ENCODE data around the gene RPS15. TPM values are rescaled to one million over a fixed set of nuclear protein-coding genes. Genes with fewer than 3 reads are reported as not detected.

Gene RPS15
- total and polyA plus RNA-seq, 2 of the 13 experiments (the other 11 are each of a cell fraction or from before 2014, with no cell fraction given): 695 to 1,411 TPM

DNA sequence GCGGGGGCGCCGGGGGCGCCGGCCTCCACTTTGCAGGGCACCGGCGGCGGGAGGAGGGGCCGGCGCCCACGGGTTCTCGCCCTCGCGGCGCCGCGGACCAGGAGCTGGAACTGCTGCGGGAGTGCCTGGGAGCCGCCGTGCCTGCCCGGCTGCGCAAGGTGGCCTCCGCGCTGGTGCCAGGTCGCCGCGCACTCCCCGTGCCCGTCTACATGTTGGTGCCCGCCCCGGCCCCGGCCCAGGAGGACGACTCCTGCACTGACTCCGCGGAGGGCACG, 29.0 kb downstream of the RPS15 start:
- H3K27ac ChIP-seq (ENCODE audit: extremely low read length, insufficient read depth, low read length): no peak overlapping the region
- H3K9me3 ChIP-seq (ENCODE audit: low read length): no peaks in the 10 kb centered on the region
- in situ Hi-C loops (cut with HindIII; ENCODE audit: extremely low pct_ligation_motif_present, low pct_unique_long_range_greater_than_20kb): no loop called here
- no peaks in the 10 kb centered on the region for H3K27me3 ChIP-seq (ENCODE audit: control insufficient read depth in 1 of 2, insufficient read depth in 2 of 2, low read length in 2 of 2)
- no peaks in the 10 kb centered on the region for H3K79me2 ChIP-seq (ENCODE audit: insufficient read depth, low read length)
- FAIRE-seq (no peak), ATAC-seq (no peak), DNase-seq (ENCODE audit: low spot score) (no peak)
- H4K20me1 ChIP-seq (ENCODE audit: insufficient read depth, low read length): peaks cover 12% of the 10 kb centered on the region
- no peak overlapping the region for H3K4me2 ChIP-seq (ENCODE audit: low read depth, low read length)
- no peak overlapping the region for H3K9ac ChIP-seq (ENCODE audit: insufficient read depth, low read depth, low read length)
- peaks cover 25% of the 10 kb centered on the region for H3K4me1 ChIP-seq (ENCODE audit: insufficient read depth, low read length)
- intact Hi-C loops (cut with micrococcal nuclease; ENCODE audit: unreplicated experiment): no loop called here
- CTCF ChIA-PET (ENCODE audit: low intra/inter-chr PET ratio, low total read pairs): no interaction called here
- no peaks in the 10 kb centered on the region for H3K36me3 ChIP-seq (replicated peaks in 1 of 2; ENCODE audit: control insufficient read depth in 1 of 2, insufficient read depth in 2 of 2, low read length in 2 of 2)
- POLR2A ChIA-PET: no interaction called here
- no peak overlapping the region for H3K4me3 ChIP-seq (replicated peaks in 1 of 3; ENCODE audit: insufficient read depth in 1 of 3, low read depth in 2 of 3, low read length in 3 of 3)
- TF ChIP-seq ZNF317 (CRISPR knock-in tag; IDR thresholded peaks at IDR 0.05) (no peak), NAIF1 (CRISPR knock-in tag; IDR thresholded peaks at IDR 0.05; ENCODE audit: borderline replicate concordance) (no peak), HNRNPL (IDR thresholded peaks at IDR 0.05; ENCODE audit: low read depth, low read length) (peak; percentile 44; the same call in 1 of the 2 replicates), MBD4 (IDR thresholded peaks at IDR 0.05; ENCODE audit: borderline replicate concordance, low read length) (no peak)
- TF ChIP-seq, protein P1, sequence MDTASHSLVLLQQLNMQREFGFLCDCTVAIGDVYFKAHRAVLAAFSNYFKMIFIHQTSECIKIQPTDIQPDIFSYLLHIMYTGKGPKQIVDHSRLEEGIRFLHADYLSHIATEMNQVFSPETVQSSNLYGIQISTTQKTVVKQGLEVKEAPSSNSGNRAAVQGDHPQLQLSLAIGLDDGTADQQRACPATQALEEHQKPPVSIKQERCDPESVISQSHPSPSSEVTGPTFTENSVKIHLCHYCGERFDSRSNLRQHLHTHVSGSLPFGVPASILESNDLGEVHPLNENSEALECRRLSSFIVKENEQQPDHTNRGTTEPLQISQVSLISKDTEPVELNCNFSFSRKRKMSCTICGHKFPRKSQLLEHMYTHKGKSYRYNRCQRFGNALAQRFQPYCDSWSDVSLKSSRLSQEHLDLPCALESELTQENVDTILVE (CRISPR knock-in tag; IDR thresholded peaks at IDR 0.05): no peak
- no peak overlapping the region for H2AFZ ChIP-seq (ENCODE audit: low read length)
- BruUV-seq (replicated peaks): no TSS peak
- 98% methylated on average over 16 of the region's 36 CpGs for WGBS (ENCODE audit: low lambda C conversion rate)

DNA sequence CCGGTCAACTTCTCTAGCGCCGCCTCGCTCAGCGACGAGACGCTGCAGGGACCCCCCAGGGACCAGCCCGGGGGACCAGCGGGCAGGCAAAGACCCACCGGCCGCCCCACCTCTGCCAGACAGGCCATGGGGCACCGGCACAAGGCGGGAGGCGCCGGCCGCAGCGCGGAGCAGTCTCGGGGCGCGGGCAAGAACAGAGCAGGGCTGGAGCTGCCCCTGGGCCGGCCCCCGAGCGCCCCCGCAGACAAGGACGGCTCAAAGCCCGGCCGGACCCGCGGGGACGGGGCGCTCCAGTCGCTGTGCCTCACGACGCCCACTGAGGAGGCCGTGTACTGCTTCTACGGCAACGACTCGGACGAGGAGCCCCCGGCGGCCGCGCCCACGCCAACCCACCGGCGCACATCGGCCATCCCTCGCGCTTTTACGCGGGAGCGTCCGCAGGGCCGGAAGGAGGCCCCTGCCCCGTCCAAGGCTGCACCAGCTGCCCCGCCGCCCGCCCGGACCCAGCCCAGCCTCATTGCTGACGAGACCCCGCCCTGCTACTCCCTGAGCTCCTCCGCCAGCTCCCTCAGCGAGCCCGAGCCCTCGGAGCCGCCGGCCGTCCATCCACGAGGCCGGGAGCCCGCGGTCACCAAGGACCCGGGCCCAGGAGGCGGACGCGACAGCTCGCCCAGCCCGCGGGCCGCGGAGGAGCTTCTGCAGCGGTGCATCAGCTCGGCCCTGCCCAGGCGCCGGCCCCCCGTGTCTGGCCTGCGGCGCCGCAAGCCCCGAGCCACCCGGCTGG, 29.5 kb downstream of the RPS15 start:
- TF ChIP-seq, protein P2, sequence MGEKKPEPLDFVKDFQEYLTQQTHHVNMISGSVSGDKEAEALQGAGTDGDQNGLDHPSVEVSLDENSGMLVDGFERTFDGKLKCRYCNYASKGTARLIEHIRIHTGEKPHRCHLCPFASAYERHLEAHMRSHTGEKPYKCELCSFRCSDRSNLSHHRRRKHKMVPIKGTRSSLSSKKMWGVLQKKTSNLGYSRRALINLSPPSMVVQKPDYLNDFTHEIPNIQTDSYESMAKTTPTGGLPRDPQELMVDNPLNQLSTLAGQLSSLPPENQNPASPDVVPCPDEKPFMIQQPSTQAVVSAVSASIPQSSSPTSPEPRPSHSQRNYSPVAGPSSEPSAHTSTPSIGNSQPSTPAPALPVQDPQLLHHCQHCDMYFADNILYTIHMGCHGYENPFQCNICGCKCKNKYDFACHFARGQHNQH (CRISPR knock-in tag; IDR thresholded peaks at IDR 0.05): no peak
- 0 out of 2 replicates have a peak, but pooled peaks have one; percentile 5 for TF ChIP-seq RBFOX2 (IDR thresholded peaks at IDR 0.05; ENCODE audit: low read depth, low read length)
- Histone ChIP-seq H3K4me2 (ENCODE audit: low read depth, low read length) (peak overlapping the region; percentile 76; the same call in 1 of the 2 replicates), H3K27ac (ENCODE audit: extremely low read length, insufficient read depth, low read length) (no peak overlapping the region), H3K36me3 (replicated peaks in 1 of 2; ENCODE audit: control insufficient read depth in 1 of 2, insufficient read depth in 2 of 2, low read length in 2 of 2) (no peaks in the 10 kb centered on the region), H3K4me1 (ENCODE audit: insufficient read depth, low read length) (peaks cover 25% of the 10 kb centered on the region), H3K9me3 (ENCODE audit: low read length) (no peaks in the 10 kb centered on the region), H3K79me2 (ENCODE audit: insufficient read depth, low read length) (no peaks in the 10 kb centered on the region), H3K27me3 (ENCODE audit: control insufficient read depth in 1 of 2, insufficient read depth in 2 of 2, low read length in 2 of 2) (no peaks in the 10 kb centered on the region), H3K9ac (ENCODE audit: insufficient read depth, low read depth, low read length) (no peak overlapping the region), H2AFZ (ENCODE audit: low read length) (no peak overlapping the region), H4K20me1 (ENCODE audit: insufficient read depth, low read length) (peaks cover 12% of the 10 kb centered on the region), H3K4me3 (replicated peaks in 1 of 3; ENCODE audit: insufficient read depth in 1 of 3, low read depth in 2 of 3, low read length in 3 of 3) (no peak overlapping the region)
- intact Hi-C loops (cut with micrococcal nuclease; ENCODE audit: unreplicated experiment) (no loop called here), in situ Hi-C loops (cut with HindIII; ENCODE audit: extremely low pct_ligation_motif_present, low pct_unique_long_range_greater_than_20kb) (no loop called here)
- FAIRE-seq: no peak
- ATAC-seq: no peak
- WGBS (ENCODE audit: low lambda C conversion rate): 96% methylated on average over 57 of the region's 92 CpGs
- ChIA-PET POLR2A (no interaction called here), CTCF (ENCODE audit: low intra/inter-chr PET ratio, low total read pairs) (no interaction called here)
- DNase-seq (ENCODE audit: low spot score): no peak
- BruUV-seq (replicated peaks): no TSS peak
